T-helper 2 cell treated with Interferon-gamma antibody and Interleukin-4, amounts not matched to agents 100 ng/mL and 5 ng/mL, for 36 hours (primary cell): ENCODE data around the gene PRR16. TPM values are rescaled to one million over a fixed set of nuclear protein-coding genes. Genes with fewer than 3 reads are reported as not detected.

Source experiments
- intact Hi-C: fragments of 100-400 bp; cut with micrococcal nuclease; formaldehyde crosslinking; loops from one replicate; pipeline ENCODE4 v1.15.1; 2023
- total RNA-seq: library from RNA; stranded (reverse); gene quantifications from 2 replicates; pipeline ENCODE4 v1.2.3, GENCODE V29; 2022

The PRR16 gene
- total RNA-seq, 1 donor from 2014 or later: not detected

DNA sequence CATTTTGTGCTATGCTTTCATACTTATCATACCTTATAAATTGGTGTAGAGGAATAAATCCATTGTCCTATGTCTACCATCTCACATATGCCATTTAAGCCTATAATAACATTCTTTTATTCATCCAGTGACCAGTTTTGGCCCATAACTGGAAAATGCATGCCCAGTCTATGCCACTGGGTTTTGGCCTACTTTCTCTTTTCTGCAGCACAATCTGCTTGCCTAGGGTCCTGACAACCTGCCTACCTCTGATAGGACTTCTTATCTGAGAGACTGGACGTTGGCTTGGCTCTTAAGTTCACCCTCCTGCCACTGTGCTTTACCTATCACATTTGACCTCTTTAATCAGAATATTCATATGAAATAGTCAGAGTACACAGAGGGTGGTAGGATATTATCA lies 103.0 kb downstream of the PRR16 start:
- intact Hi-C loops: no loop called here

DNA sequence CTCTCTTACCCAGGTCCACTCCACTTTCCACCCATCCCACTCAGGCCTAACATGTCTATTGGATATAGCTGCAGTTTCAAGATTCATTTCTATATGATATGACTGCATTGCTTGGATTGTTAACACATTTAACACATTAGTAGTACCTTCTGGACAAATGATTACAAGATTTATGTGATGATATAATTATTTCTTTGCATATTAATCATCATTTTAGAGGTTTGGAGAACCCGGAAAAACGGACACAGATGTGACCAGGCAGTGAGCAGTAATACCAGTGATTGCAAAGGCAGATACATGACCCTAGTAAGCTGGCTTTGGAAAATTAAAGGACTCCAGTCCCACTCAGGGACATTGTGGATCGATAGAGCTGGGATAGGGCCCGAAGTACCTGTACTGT lies 103.8 kb downstream of the PRR16 start:
- intact Hi-C loops: no loop called here

DNA sequence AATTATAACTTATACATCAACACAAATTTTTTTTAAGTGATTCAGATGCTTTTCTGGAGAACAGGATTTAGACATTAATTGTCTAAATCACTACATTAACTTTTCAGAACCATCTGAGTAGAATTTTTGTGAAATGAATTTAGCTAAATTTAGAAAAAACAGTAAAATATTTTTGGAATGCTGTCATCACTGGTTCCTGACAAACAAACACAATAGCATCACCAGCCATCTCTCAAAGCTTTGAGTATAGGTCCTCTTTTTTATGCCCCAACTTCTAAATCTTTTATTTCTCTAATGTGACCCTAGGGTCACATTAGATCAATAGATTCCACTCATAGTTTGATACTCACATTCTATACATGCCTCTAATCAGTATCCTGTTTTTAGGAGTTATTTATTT lies 104.6 kb downstream of the PRR16 start:
- intact Hi-C loops: no loop called here

DNA sequence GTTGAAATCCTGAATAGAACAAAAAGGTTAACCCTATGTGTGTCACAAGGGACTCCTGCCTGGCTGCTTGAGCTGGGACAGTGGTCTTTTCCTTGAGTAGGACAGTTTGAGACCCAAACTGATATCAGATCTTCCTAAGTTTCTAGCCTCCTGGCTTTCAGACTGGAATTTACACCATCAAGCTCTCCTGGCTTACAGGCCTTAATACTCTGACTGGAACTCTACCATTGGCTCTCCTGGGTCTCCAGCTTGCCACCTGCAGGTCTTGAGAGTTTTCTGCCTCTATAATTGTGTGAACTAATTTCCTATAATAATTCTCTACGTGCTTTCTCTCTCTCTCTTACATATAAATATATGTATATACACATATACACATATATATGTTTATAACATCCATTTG lies 112.5 kb downstream of the PRR16 start:
- intact Hi-C loops: no loop called here

DNA sequence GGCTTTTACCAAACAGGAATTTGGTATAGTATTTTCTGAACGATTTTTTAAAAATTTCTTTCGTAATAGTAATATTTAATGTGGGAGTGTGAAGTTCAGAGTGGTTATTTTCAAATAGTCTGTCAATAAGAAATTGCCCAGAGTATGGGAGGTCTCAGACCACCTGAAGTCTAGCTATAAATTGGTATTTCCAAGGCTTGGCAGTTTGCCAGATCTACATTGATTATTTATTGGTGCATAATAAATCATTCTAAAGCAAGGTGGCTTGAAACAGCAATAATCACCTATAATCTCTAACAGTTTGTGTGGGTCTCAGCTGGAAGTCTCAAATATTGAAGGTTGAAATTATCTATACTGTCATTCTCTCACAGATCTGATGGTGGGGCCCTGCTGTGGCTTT lies 118.5 kb downstream of the PRR16 start:
- intact Hi-C loops: no loop called here

DNA sequence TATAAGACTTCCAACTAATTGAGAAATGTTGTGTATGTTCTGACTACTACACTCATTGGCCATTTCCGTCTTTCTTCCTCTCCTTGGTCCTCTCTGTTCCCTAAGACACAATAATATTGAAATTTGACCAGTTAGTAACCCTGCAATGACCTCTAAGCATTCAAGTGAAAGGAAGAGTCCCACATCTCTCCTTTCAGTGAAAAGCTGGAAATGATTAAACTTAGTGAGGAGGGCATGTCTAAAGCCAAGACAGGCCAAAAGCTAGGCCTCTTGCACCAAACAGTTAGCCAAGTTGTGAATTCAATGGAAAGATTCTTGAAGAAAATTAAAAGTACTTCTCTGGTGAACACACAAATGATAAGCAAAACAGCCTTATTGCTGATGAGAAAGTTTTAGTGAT lies 122.5 kb downstream of the PRR16 start:
- intact Hi-C loops: no loop called here

DNA sequence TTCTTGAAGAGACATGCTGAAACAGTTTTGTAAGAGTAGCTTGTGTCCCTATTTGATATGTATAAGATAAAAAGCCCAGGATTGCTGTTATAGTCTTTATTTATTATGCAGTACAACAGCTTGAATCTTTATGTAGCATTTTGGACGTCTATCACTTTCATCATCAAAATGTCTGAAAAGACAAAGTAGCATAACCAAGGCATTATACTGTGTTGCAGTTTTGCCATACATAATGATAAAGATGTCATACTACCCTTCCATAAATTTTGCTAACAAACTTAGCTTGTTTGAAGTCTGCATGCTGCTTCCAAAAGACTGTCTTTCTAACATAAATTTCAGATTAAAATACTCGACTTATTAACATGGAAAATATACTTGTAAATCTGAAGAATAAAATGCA lies 127.8 kb downstream of the PRR16 start:
- intact Hi-C loops: no loop called here

DNA sequence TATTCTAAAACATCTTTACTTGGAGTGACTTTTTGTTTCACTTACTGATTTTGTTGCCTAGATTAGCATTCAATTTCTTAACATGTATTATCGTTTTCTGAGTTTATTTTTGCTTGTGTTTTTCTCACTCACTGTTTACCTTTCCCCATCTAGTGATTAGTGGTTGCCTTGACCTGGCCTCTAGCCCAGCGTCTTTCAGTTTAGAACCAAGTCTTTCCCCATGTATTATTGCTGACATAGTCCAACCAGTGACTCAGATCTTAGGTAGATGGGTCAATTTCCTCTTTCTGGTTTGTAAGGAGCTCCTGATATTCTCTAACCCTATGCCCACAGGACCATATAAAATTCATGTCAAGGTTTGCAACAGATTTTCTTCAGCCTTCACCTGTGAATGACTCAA lies 135.5 kb downstream of the PRR16 start:
- intact Hi-C loops: no loop called here

DNA sequence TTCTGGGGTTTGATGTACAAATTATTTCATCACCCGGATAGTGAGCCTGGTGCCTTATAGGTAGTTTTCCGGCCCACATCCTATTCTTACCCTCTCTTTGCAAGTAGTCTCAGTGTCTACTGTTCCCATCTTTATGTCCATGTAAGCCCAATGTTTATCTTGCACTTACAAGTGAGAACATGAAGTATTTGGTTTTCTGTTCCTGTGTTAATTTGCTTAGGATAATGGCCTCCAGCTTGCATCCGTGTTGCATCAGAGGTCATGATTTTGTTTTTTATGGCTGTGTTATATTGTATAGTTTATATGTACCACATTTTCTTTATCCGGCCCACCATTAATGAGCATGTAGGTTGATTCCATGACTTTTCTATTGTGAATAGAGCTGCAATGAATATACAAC lies 136.5 kb downstream of the PRR16 start:
- intact Hi-C loops: no loop called here

DNA sequence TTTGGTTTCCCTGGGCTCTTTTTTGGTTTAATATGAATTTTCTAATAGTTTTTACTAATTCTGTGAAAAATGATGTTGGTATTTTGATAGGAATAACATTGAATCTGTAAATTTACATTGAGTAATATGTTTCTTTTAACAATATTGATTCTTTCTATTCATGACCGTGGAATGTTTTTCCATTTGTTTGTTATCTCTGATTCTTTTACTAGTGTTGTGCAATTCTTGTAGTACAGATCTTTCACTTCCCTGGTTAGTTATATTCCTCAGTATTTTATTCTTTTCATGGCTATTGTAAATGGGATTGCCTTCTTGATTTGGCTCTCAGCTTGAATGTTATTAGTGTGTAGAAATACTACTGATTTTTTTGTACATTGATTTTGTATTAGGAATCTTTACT lies 137.9 kb downstream of the PRR16 start:
- intact Hi-C loops: no loop called here

DNA sequence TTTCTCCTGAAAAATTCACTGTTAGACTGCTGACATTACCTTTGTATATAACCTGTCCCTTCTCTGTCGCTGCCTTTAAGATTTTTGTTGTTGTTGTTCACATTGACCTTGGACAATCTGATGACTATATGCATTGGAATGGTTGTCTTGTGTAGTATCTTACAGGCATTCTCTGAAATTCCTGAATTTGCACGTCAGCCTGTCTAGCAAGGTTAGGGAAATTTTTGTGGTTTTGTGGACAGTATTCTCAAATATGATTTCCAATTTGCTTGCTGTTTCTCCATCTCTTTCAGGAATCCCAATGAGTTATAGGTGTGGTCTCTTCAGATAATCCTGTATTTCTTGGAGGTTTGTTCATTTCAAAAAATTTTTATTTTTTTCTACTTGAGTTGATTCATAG lies 140.8 kb downstream of the PRR16 start:
- intact Hi-C loops: no loop called here

DNA sequence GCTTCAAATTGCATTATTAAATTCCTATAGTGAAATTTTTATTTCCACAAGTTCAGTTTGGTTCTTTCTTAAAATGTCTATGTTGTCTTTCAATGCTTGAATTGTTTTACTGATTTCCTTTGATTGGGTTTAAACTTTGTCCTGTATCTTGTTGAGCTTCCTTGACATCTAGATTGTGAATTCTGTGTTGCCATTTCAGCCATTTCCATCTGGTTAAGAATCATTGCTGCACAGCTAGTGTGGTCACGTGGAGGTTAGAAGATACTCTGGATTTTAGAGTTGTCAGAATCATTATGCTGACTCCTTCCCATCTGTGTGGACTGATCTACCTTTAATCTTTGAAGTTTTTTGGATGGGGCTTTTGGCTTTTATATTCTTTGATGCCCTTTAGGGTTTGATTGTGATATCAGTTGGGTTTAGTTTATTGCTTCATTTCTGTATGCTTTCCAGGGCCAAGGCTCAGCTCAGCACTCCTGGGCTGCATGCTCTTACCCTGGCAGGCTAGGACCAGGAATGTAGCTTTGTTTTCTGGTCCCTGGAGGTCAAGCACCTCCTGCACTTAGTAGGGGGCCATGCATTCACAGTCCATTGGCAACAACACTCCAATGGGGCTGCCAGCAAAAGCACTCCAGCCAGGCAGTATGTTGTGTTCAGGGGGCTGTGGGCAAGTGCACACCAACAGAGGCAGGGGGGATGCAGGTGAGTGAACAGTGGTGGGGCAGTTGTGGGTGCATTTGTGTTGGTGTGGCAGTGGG lies 141.4 kb downstream of the PRR16 start:
- intact Hi-C loops: no loop called here

DNA sequence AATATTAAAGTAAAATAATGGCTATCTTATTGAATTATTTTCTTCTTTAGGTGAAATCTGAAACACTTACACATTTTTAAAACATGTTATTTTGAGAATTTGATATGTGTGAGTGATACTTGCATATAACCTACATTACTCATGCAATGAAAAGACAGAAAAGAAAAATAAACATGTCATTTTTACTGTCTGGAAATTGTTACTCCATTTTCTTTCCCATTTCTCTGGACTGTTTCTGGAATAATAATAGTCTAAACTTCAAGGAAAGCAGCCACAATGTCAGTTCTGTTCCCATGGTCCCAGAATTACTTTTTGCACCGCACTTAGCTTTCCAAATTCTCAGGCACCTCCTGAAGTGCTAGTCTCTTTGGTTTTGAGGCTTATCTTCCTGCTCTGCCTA lies 145.5 kb downstream of the PRR16 start:
- intact Hi-C loops: no loop called here

DNA sequence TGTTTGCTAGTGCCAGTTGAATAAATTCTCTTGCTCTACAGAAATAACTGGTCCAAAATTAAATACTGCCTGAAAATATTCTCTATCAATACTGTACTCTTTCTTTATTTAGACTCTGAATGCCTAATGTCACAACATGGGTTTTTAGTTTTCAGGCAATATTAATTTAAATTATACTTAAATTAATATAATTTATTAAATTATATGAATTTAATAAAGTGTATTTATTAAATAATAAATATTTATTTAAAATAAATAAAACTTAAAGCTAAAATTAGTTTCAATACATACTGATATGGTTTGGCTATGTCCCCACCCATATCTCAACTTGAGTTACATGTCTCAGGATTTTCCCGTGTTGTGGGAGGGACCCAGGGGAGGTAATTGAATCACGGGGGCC lies 146.0 kb downstream of the PRR16 start:
- intact Hi-C loops: no loop called here

DNA sequence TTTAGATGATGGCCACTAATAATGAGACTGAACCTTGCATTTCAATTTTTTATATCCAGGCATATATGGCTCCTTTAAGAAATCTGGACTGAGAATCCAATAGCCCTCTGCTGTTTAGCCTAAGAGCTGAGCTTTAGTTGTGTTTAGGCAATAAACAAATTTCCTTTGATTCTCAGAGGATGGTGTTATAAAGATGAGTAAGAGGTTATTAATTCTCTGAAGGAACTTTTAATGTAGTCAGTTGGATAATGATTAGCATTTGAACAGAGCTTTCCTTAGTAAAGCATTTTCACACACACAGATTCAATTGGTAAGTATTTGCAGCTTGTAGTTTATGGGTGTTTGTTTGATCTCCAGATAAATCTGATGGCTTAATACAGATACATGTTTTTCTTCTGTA lies 149.6 kb downstream of the PRR16 start:
- intact Hi-C loops: no loop called here

DNA sequence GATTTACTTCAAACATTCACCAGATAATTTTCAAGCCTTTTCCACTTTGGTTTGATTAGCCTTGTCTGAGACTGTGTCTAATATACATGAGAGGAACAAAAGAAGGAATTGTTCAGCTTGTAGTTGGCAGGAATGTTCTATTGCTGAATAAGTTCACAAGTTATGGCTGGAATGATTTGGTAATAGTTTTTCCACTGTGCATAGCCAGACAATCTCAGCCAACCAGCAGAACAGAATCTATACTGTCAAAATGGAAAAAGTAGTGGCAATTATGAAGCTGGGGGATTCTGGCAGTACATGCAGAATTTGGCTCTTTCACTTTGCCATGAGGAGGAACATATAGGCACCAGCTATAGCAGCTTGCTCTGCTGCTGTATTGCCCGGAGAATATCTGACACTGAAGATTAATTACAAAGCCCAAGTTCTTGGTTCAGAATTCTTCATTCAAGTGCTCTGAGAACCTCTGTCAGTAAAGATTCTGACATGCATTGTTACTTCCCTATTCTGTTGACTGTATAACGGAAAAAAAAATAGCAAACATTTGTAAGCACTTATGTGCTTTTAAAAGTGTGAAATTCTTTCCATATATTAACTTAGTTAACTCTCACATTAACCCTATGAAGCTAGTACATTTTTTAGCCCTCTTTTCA lies 150.6 kb downstream of the PRR16 start:
- intact Hi-C loops: no loop called here

DNA sequence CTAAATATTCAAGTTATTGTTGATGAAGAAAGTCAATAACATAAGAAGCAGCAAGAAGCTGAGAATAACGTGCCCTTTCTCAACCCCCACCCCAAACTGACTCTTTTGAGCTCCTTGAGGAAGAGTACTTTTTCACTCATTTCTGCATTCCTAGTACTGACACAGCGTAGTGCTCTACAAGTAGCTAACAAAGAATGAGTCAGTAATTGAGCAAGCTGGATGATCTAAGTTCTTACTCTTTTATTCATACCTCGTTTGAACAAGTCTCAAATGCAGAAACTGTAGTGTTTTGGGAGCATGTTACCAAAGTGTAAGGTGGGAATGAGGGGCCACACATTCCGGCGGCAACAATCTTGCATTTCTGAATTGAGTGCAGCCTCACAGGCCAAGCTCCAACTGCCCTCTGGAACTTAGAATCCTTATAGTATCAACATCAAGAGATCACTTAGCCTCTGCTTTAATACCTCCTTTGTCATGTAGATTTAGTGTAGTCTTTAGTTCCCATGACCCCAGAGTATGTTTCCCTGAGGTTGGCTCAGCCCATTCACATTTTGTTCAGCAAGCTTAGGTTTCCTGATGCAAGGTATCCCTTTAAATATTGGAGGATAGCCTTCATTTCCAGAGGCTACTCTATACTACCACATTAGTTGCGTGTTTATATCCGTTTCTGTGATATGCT lies 152.0 kb downstream of the PRR16 start:
- intact Hi-C loops: no loop called here

DNA sequence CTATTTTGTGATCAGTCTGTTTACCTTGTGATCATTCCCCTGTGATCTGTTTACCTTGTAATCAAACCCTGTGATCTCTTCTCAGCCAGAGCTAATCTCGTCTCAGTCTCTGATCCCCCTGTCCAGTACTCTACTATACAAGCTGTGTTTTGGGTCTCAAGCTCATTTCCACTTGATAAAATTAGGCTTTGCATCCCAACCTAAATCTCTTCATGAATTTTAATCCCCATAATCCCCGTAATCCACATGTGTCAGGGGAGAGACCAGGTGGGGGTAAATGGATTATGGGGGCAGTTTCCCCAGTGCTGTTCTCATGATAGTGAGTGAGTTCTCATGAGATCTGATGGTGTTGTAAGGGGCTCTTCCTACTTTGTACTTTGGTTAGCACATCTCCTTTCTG lies 157.2 kb downstream of the PRR16 start:
- intact Hi-C loops: no loop called here

DNA sequence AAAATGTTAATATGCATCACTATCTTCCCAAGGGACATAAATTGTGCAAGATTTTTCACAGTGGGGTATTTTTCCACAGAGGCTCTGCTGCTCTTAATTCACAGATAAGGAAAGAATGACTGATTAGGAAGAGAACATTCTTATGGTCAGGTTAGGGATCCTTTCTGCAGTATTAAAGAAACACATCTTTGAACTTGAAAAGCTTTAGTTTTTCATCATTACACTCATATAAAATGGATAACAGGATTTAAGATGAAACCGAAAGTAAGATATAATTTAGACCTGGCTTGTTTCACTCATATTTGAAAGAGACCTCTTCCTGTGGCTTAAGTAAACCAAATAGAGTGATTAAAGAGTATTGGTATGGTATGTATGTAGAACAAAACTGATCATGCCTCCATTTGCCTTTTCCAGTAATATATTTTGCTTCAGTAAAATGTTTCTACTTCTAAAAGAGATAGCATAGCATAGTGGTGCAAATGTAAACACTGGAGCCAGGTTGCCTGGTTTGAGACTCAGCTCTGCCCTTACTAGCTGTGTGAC lies 160.0 kb downstream of the PRR16 start:
- intact Hi-C loops: no loop called here

DNA sequence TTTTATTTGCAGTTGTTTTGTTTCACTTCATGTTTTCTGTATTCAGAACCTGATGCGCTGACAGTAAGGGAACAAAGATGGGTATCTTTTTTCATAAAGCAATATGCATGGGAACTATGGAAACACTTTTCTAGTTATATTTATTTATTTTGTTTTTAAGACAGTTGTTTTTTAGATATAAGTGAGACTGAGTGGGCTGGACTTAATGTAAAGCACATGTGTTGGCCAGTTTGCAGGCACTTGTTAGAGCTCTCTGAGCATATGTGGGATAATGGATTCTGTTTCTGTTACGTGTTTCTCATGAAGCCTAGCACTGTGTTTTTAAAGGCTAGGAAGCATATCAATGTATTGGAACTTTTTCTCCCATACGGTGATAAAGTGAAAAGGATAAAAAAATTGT lies 164.1 kb downstream of the PRR16 start:
- intact Hi-C loops: no loop called here

DNA sequence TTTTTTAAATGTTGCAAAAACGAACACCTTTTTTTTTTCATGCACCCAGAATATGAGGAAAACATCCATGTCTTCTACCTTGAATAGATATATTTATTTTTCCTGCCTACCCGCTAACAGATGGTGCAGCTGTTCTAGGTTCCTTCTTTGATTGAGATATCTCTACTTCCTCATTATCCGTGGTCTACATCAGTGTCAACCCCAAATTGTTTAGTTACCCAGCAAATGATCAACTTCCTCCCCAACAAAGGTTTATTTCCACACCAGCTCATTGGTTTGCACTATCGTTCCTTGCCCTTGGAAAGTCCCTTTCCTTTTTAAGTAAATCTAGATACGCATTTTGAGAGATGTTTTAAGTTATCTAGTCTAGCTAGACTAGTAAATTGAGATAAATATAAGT lies 166.4 kb downstream of the PRR16 start:
- intact Hi-C loops: no loop called here

DNA sequence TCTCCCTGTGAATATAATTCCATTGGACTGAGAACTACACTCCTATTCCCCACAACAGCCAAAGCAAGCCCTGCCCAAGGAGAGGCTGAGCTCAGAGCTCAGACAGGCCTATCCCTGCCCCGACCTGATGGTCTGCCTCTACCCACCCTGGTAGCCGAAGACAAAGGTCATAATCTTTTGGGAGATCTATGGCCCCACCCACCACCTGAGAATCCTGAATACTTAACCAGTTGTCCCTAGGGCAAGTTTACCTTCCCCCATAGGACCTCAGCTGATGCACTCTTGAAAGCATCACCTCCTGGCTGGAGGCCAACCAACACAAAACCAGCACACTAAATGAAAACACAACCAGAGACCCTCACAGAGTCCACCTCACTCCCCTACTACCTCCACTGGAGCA lies 167.5 kb downstream of the PRR16 start:
- intact Hi-C loops: no loop called here

DNA sequence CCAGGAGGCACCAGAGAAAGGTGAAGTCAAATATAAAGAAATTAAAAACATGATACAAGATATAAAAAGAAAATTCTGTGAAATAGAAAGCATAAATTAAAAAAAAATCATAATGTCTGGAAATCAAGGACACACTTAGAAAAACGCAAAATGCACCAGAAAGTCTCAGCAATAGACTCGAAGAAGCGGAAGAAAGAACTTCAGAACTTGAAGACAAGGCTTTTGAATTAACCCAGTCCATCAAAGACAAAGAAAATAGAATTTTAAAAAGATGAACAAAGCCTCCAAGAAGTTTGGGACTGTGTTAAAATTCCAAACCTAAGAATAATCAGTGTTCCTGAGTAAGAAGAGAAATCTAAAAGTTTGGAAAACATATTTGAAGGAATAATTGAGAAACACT lies 168.3 kb downstream of the PRR16 start:
- intact Hi-C loops: no loop called here
